H1 (cell line): ENCODE measurements around the gene CNN3. TPM values are rescaled to one million over a fixed set of nuclear protein-coding genes. Genes with fewer than 3 reads are reported as not detected.

Experiments
- EGR1 ChIP-seq: IDR thresholded peaks from 2 replicates; pipeline ENCODE4 v1.6.1; 2011; ENCODE audit warnings: low read depth, low read length, borderline replicate concordance
- RNF2 ChIP-seq: fragments of 200-900, 300-1000 bp; sonication (generic); IDR thresholded peaks from 2 replicates; pipeline ENCODE4 v1.7.1; 2016; ENCODE audit warnings: borderline replicate concordance, low read depth, mild to moderate bottlenecking, antibody characterized with exemption, low read length; ENCODE audit not compliant: poor library complexity, severe bottlenecking; ENCODE audit errors: missing control alignments
- polyA plus RNA-seq, 7 experiments: library from polyadenylated mRNA; depleted of rRNA in 3 of 7; stranded (reverse) in 5 of 7; unstranded in 2 of 7; fragments of >200 nt in 5 of 7; fragments of 200-250 nt in 2 of 7; gene quantifications; 1 replicate in 5 of 7; 2 replicates in 1 of 7; 4 replicates in 1 of 7; pipeline versions ENCODE4 v1.2.1 to v1.2.3, GENCODE V29; 2011 to 2013; ENCODE audit warnings: missing spikeins in 2 of 7, mixed read lengths in 2 of 7
- total RNA-seq: library from RNA; stranded (reverse); fragmentation: NEBNext Ultra II Directional; extraction: Animal tissue kit (Norgen Biotek cat#: 25700); gene quantifications from 2 replicates; pipeline ENCODE4 v1.2.1, GENCODE V29; 2021

The CNN3 gene
- total and polyA plus RNA-seq, 2 of the 8 experiments (the other 6 are each of a cell fraction or from before 2014, with no cell fraction given): 134 to 266 TPM

GRCh38 chr1:94934551-94934950 is 7.6 kb upstream of the CNN3 start (continued):
- TF ChIP-seq EGR1 (no peak), RNF2 (no peak)
